ENCODE data around the gene LINC00237.
A peak's percentile ranks its signal among the peaks of the same experiment; 100 is the strongest.

The LINC00237 gene

GRCh38 chr20:21049305-21049828, 56.8 kb downstream of the LINC00237 start:
- DNase-seq (ENCODE audit: low read depth in 3 of 3): no peak

GRCh38 chr20:21048841-21049273, 57.3 kb downstream of the LINC00237 start:
- DNase-seq (ENCODE audit: low read depth in 3 of 3): peak in 2 of 3 donors; percentile 23 to 61

DNA sequence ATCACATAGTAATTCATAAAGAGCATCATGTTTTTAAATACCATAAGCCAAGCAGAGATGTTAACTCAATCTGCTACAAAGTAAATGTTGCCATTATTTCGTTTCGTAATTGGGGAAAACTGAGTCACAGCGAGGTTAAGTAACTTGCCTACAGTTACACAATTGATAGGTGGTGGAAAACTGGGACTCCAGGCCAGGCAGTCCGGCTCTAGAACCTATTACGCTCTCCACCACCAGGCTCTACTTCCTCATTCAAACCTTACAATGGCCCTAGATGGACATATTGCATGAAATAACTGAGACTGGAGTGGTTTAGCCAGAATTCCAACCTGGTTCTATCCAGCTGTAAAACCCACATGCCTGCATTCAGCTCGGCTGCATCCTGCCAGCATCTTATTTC, 58.2 kb downstream of the LINC00237 start:
- no peak for DNase-seq (ENCODE audit: low read depth in 3 of 3)

GRCh38 chr20:21046413-21047070, 59.6 kb downstream of the LINC00237 start:
- DNase-seq (ENCODE audit: low read depth in 3 of 3): no peak
